Heart right ventricle (tissue), 16 donors: ENCODE data around the gene NDUFAF2. TPM values are rescaled to one million over a fixed set of nuclear protein-coding genes. Genes with fewer than 3 reads are reported as not detected.
A peak's percentile ranks its signal among the peaks of the same experiment; 100 is the strongest.
"Not testable (repeated sequence)": the region's sequence is repeated elsewhere in the genome, so short reads cannot be mapped to it uniquely, and the experiment has no call there.

Experiments
- ATAC-seq, 8 donors: fragments of 200-7000 bp; cut with Tn5 transposase; one replicate each; pipeline ENCODE4 v1.9.1; 2020; ENCODE audit warnings: mild to moderate bottlenecking in 8 of 8, moderate library complexity in 8 of 8, moderate number of reproducible peaks in 1 of 8
- DNase-seq, 2 donors: peaks; one replicate each; pipeline ENCODE4 v3.0.0-alpha.2; 2020
- H3K27ac ChIP-seq, 10 donors: fragments of 200-600 bp; sonication (generic) in 2 of 10; one replicate each; pipeline versions ENCODE4 v1.5.0 to v1.8.0; 2020 to 2022; ENCODE audit warnings: mild to moderate bottlenecking in 3 of 10
- H3K27me3 ChIP-seq, 7 donors: fragments of 200-600 bp; one replicate each; pipeline ENCODE4 v1.8.0; 2021 to 2022; ENCODE audit warnings: mild to moderate bottlenecking in 2 of 7
- H3K36me3 ChIP-seq, 9 donors: fragments of 200-600 bp; sonication (generic) in 1 of 9; one replicate each; pipeline versions ENCODE4 v1.5.0 to v1.8.0; 2020 to 2022; ENCODE audit warnings: mild to moderate bottlenecking in 2 of 9
- H3K4me1 ChIP-seq, 9 donors: fragments of 200-600 bp; sonication (generic) in 1 of 9; one replicate each; pipeline versions ENCODE4 v1.5.0 to v1.8.0; 2020 to 2022; ENCODE audit warnings: mild to moderate bottlenecking in 4 of 9
- H3K4me3 ChIP-seq, 10 donors: fragments of 200-600 bp; sonication (generic) in 2 of 10; one replicate each; pipeline versions ENCODE4 v1.5.0 to v1.8.0; 2020 to 2022; ENCODE audit warnings: mild to moderate bottlenecking in 7 of 10, moderate library complexity in 2 of 10
- H3K9me3 ChIP-seq, 11 donors: fragments of 200-600 bp in 10 of 11; sonication (generic) in 2 of 11; one replicate each; pipeline versions ENCODE4 v1.5.0 to v1.8.0; 2013 to 2022; ENCODE audit warnings: mild to moderate bottlenecking in 2 of 11, control low read depth in 1 of 11, moderate library complexity in 1 of 11
- CTCF ChIP-seq, 9 donors: fragments of 200-600 bp; sonication (generic) in 2 of 9; IDR thresholded peaks; one replicate each; pipeline versions ENCODE4 v1.5.0 to v1.8.0; 2021 to 2022; ENCODE audit warnings: antibody characterized with exemption in 9 of 9, mild to moderate bottlenecking in 5 of 9, moderate library complexity in 1 of 9
- WGBS, 2 donors: extraction: QIAGEN DNeasy Blood & Tissue Kit; methylation state at CpG; one replicate each; pipeline ENCODE4 v1.1.7; 2013; ENCODE audit warnings: inconsistent platforms in 1 of 2; 5-methylcytosine and 5-hydroxymethylcytosine counted together
- intact Hi-C, 10 donors: fragments of 100-400 bp; cut with DNase I; formaldehyde crosslinking; loops; one replicate each; pipeline versions ENCODE4 v1.11.1 to v1.14.2; 2022
- polyA plus RNA-seq, 2 donors: library from polyadenylated mRNA; stranded (reverse); fragments of 200-250 nt; gene quantifications; one replicate each; pipeline ENCODE4 v1.2.3, GENCODE V29; 2013
- total RNA-seq, 10 donors: library from RNA; stranded (reverse); fragmentation: NEBNext Ultra II Directional in 3 of 10; extraction: Animal tissue kit (Norgen Biotek cat#: 25700) in 3 of 10; gene quantifications; one replicate each; pipeline versions ENCODE4 v1.2.1 to v1.2.4, GENCODE V29; 2021 to 2023
- donor health status: Arrhythmogenic right ventricular cardiomyopathy.
- donor health status: ischemic (EF 13 %, LVEDD 7.1; RV severe dilation, severe dysfunction).
- donor health status: healthy with polysubstance abuse.
- donor health status: DM: no; HTN: yes; CAD: no.
- donor health status: DM: no; HTN: no; CAD: no.
- donor health status: ischemic (EF 25% LVEDD 6.9; RV normal size, moderate dysfunction).
- donor health status: ischemic (EF 25% LVEDD 5.7; RV mildly dilated, moderate dysfunction).
- donor health status: healthy.
- donor health status: DM: yes; HTN: yes; CAD: no.
- donor health status: Ischemic cardiomyopathy.
- donor health status: ischemic (EF 35%, LVEDD 5.7; RV mildly dilated, moderate dysfunction).
- donor health status: nonischemic (EF 11% LVEDD 7.7; RV severe dilation, severe dysfunction).
- donor health status: DM: yes; HTN: yes; CAD: no.
- donor health status: PGD.
- donor health status: ischemic (EF 29% LVEDD 5.4; RV normal size, mild dysfunction).
- donor health status: nonischemic (EF 23%, LVEDD 6.1; RV moderate dilation, normal function).

NDUFAF2 gene
- total and polyA plus RNA-seq, 12 donors, result 23.0 to 96.5 (median 32.0) TPM

DNA sequence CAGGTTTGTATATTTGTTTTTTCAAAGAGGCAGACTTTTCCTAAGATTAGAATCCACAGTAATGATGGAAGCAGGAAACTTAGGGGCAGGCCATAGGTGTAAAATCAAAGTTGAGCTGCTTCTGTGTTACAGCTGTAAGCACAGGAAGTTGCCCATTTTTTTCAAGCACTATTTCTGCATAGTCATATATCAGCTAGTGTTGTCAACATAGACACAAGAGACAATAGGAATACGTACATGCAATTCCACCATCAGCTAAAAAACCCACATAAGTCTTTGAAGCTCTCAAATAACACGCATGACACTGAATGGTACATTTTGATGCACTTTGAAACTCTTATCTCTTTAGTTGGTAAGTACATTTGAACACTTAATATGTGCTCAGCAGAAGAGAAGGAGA lies 237.4 kb downstream of the NDUFAF2 start:
- H3K36me3 ChIP-seq, result no peaks in the 10 kb centered on the region
- no peaks in the 10 kb centered on the region for H3K9me3 ChIP-seq
- H3K27me3 ChIP-seq, result no peaks in the 10 kb centered on the region
- H3K4me1 ChIP-seq, result peaks cover 0 to 4% (median 0%) of the 10 kb centered on the region in 9 donors
- TF ChIP-seq CTCF (IDR thresholded peaks at IDR 0.05), result no peak
- intact Hi-C loops, result no loop called here
- no peak for ATAC-seq
- DNase-seq, result no peak
- H3K4me3 ChIP-seq, result no peak overlapping the region
- WGBS, 2 donors, result 70 to 78% methylated on average over 2 of the region's 2 CpGs
- no peak overlapping the region for H3K27ac ChIP-seq

GRCh38 chr5:61183538-61183937 lies 238.5 kb downstream of the NDUFAF2 start:
- no peak for TF ChIP-seq CTCF (IDR thresholded peaks at IDR 0.05)
- no peaks in the 10 kb centered on the region for H3K36me3 ChIP-seq
- intact Hi-C loops, result no loop called here

GRCh38 chr5:61184708-61185107 lies 239.7 kb downstream of the NDUFAF2 start:
- no peak for TF ChIP-seq CTCF (IDR thresholded peaks at IDR 0.05)
- 89 to 91% methylated on average over 2 of the region's 2 CpGs for WGBS, 2 donors
- no peak overlapping the region for H3K27ac ChIP-seq
- DNase-seq (no peak), ATAC-seq (no peak)
- H3K27me3 ChIP-seq, result no peaks in the 10 kb centered on the region
- peaks cover 0 to 9% (median 0%) of the 10 kb centered on the region in 9 donors for H3K4me1 ChIP-seq
- H3K9me3 ChIP-seq, result no peaks in the 10 kb centered on the region
- intact Hi-C loops, result no loop called here
- no peak overlapping the region for H3K4me3 ChIP-seq
- no peaks in the 10 kb centered on the region for H3K36me3 ChIP-seq

More at GRCh38 chr5:61183538-61183937, 238.5 kb downstream of the NDUFAF2 start:
- DNase-seq (no peak), ATAC-seq (no peak)
- no peak overlapping the region for H3K27ac ChIP-seq
- no peak overlapping the region for H3K4me3 ChIP-seq
- H3K9me3 ChIP-seq, result no peaks in the 10 kb centered on the region
- WGBS, 2 donors, result 96 to 98% methylated on average over 1 of the region's 1 CpG
- peaks cover 0 to 9% (median 0%) of the 10 kb centered on the region in 9 donors for H3K4me1 ChIP-seq
- no peaks in the 10 kb centered on the region for H3K27me3 ChIP-seq

DNA sequence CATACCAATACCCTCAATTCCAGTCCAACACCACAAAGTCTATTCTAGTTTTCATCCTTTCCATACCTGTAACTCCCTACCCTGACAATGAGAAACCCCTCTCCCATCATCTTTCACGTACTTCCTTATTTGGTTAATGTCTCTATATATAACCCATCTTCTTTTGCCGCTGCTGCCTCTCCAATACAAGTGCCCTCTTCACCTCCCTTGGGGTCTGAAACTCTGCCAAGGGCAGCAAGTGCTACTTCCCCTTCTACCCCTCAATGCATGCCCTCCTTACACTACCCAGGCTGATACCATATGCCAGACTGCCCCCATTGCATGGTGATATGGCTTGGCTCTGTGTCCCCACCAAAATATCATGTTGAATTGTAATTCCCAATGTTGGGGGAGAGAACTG lies 241.6 kb downstream of the NDUFAF2 start:
- TF ChIP-seq CTCF (IDR thresholded peaks at IDR 0.05), result no peak
- Histone ChIP-seq H3K9me3 (peaks cover 0 to 1% (median 0%) of the 10 kb centered on the region in 11 donors), H3K36me3 (no peaks in the 10 kb centered on the region), H3K27ac (no peak overlapping the region), H3K27me3 (no peaks in the 10 kb centered on the region), H3K4me3 (no peak overlapping the region), H3K4me1 (peaks cover 0 to 9% (median 0%) of the 10 kb centered on the region in 9 donors)
- ATAC-seq (no peak), DNase-seq (no peak)
- intact Hi-C loops, result no loop called here
- WGBS, 2 donors, result 56 to 61% methylated on average over 2 of the region's 2 CpGs

GRCh38 chr5:61187352-61187751 lies 242.3 kb downstream of the NDUFAF2 start:
- intact Hi-C loops, H3K27me3 ChIP-seq, H3K36me3 ChIP-seq, H3K4me1 ChIP-seq, DNase-seq, H3K4me3 ChIP-seq, H3K27ac ChIP-seq, H3K9me3 ChIP-seq: not testable (repeated sequence)
- ATAC-seq, result peak in 1 of 8 donors; percentile 55

DNA sequence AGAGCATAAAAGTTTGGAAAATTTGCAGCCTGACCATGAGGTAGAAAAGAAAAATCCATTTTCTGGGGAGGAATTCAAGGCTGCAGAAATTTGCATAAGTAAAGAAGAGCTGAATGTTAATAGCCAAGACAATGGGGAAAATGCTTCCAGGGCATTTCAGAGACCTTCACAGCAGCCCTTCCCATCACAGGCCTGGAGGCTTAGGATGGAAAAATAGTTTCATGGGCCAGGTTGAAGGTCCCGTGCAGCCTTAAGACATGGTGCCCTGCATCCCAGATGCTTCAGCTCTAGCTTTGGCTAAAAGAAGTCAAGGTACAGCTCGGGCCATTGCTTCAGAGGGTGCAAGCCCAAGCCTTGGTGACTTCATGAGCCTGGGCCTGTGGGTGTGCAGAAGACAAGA lies 242.8 kb downstream of the NDUFAF2 start:
- H3K4me3 ChIP-seq, H3K27ac ChIP-seq, H3K4me1 ChIP-seq, ATAC-seq, H3K36me3 ChIP-seq, DNase-seq, intact Hi-C loops, H3K27me3 ChIP-seq: not testable (repeated sequence)
- WGBS, 2 donors, result 93% methylated on average over 2 of the region's 2 CpGs
- peaks cover 0 to 13% (median 0%) of the 10 kb centered on the region in 11 donors for H3K9me3 ChIP-seq
